ENCODE measurements around the gene SUN2.

GRCh38 chr22:38732251-38732815 lies 23.5 kb downstream of the SUN2 start:
- TF ChIP-seq POLR2A (IDR thresholded peaks at IDR 0.05) = no peak
- no peak for TF ChIP-seq CTCF (IDR thresholded peaks at IDR 0.05)

All from esophagus squamous epithelium (tissue), 4 donors.